HEK293 (cell line): Measurements from ENCODE around the gene HDAC10.

Experiments
- CTCF ChIA-PET: fragments of 350-600 bp; formaldehyde crosslinking; extraction: SDS; loops from one replicate; lab custom pipeline; 2021; ENCODE audit warnings: antibody characterized with exemption; lab: Yijun Ruan, JAX
- POLR2A ChIA-PET: fragments of 300-600 bp; formaldehyde crosslinking; extraction: SDS; loops from one replicate; lab custom pipeline; 2020; ENCODE audit warnings: antibody characterized with exemption, inconsistent platforms; lab: Yijun Ruan, JAX
- H3K27ac ChIP-seq: fragments of 200-500 bp; sonication (Bioruptor generic); 2 replicates; pipeline ENCODE4 v1.5.1; 2014; ENCODE audit warnings: low read depth, low read length, control low read depth, inconsistent platforms; ENCODE audit errors: extremely low read depth
- H3K36me3 ChIP-seq, 2 experiments: fragments of 200-500 bp in 1 of 2; sonication (Bioruptor generic) in 1 of 2; 1 replicate in 1 of 2; 2 replicates in 1 of 2; pipeline ENCODE4 v1.5.1; 2014 to 2017; ENCODE audit warnings: inconsistent platforms in 2 of 2, low read length in 2 of 2; ENCODE audit not compliant: control insufficient read depth in 2 of 2, insufficient read depth in 1 of 2
- H3K4me1 ChIP-seq: fragments of 200-500 bp; sonication (Bioruptor generic); 2 replicates; pipeline ENCODE4 v1.5.1; 2014; ENCODE audit warnings: mild to moderate bottlenecking, low read length, inconsistent platforms; ENCODE audit not compliant: control insufficient read depth, insufficient read depth
- H3K4me3 ChIP-seq: 2 replicates; pipeline ENCODE4 v1.5.1; 2011; ENCODE audit warnings: low read depth, mild to moderate bottlenecking, control low read depth, low read length, moderate library complexity
- H3K9me3 ChIP-seq: fragments of 200-500 bp; sonication (Bioruptor generic); 2 replicates; pipeline ENCODE4 v1.5.1; 2014; ENCODE audit warnings: low read depth, low read length, inconsistent platforms; ENCODE audit not compliant: control insufficient read depth, insufficient read depth
- AEBP2 ChIP-seq: fragments of 450-650 bp; formaldehyde crosslinking; IDR thresholded peaks from 2 replicates; pipeline ENCODE4 v1.5.1; 2016; ENCODE audit warnings: missing biosample characterization, missing genetic modification characterization, borderline replicate concordance
- BCL11B ChIP-seq: fragments of 450-650 bp; formaldehyde crosslinking; IDR thresholded peaks from 2 replicates; pipeline ENCODE4 v1.5.1; 2016; ENCODE audit warnings: low read depth, missing biosample characterization, missing genetic modification characterization
- CTCF ChIP-seq: fragments of 450-650 bp; formaldehyde crosslinking; IDR thresholded peaks from 2 replicates; pipeline ENCODE4 v1.5.1; 2016; ENCODE audit warnings: missing biosample characterization, missing genetic modification characterization
- GLI2 ChIP-seq: fragments of 450-650 bp; formaldehyde crosslinking; IDR thresholded peaks from 2 replicates; pipeline ENCODE4; 2017; ENCODE audit warnings: missing biosample characterization, missing genetic modification characterization, low read depth, borderline replicate concordance
- HOXA7 ChIP-seq: sonication (generic); formaldehyde crosslinking; IDR thresholded peaks from 2 replicates; pipeline ENCODE4 v1.8.1; 2022; ENCODE audit warnings: missing genetic modification reagents, borderline replicate concordance
- HOXD13 ChIP-seq: sonication (generic); formaldehyde crosslinking; IDR thresholded peaks from 2 replicates; pipeline ENCODE4 v1.8.0; 2022; ENCODE audit warnings: missing genetic modification reagents, borderline replicate concordance
- KLF10 ChIP-seq: fragments of 450-650 bp; IDR thresholded peaks from 2 replicates; pipeline ENCODE4 v1.5.1; 2018; ENCODE audit warnings: missing biosample characterization, mild to moderate bottlenecking, missing genetic modification characterization
- KLF16 ChIP-seq: fragments of 450-650 bp; formaldehyde crosslinking; IDR thresholded peaks from 2 replicates; pipeline ENCODE4 v1.5.1; 2017; ENCODE audit warnings: missing biosample characterization, missing genetic modification characterization
- OSR2 ChIP-seq: fragments of 450-650 bp; formaldehyde crosslinking; IDR thresholded peaks from 2 replicates; pipeline ENCODE4 v1.5.1; 2016; ENCODE audit warnings: missing biosample characterization, missing genetic modification characterization
- PATZ1 ChIP-seq: fragments of 450-650 bp; formaldehyde crosslinking; IDR thresholded peaks from 2 replicates; pipeline ENCODE4 v1.5.1; 2016; ENCODE audit warnings: missing biosample characterization, missing genetic modification characterization
- SALL2 ChIP-seq: fragments of 450-650 bp; formaldehyde crosslinking; IDR thresholded peaks from 2 replicates; pipeline ENCODE4 v1.5.0; 2017; ENCODE audit warnings: missing biosample characterization, mild to moderate bottlenecking, missing genetic modification characterization, borderline replicate concordance
- SCRT2 ChIP-seq: fragments of 450-650 bp; formaldehyde crosslinking; IDR thresholded peaks from 2 replicates; pipeline ENCODE4 v1.5.1; 2016; ENCODE audit warnings: missing biosample characterization, missing genetic modification characterization
- YY1 ChIP-seq: fragments of 450-650 bp; formaldehyde crosslinking; IDR thresholded peaks from 2 replicates; pipeline ENCODE4 v1.5.1; 2018; ENCODE audit warnings: missing biosample characterization, missing genetic modification characterization
- ZBTB7A ChIP-seq: fragments of 450-650 bp; formaldehyde crosslinking; IDR thresholded peaks from 2 replicates; pipeline ENCODE4 v1.5.1; 2016; ENCODE audit warnings: low read depth, missing biosample characterization, missing genetic modification characterization
- ZEB2 ChIP-seq: fragments of 450-650 bp; formaldehyde crosslinking; IDR thresholded peaks from 2 replicates; pipeline ENCODE4 v1.5.1; 2016; ENCODE audit warnings: missing biosample characterization, missing genetic modification characterization
- ZNF174 ChIP-seq: fragments of 450-650 bp; formaldehyde crosslinking; IDR thresholded peaks from 2 replicates; pipeline ENCODE4 v1.5.0; 2017; ENCODE audit warnings: missing biosample characterization, mild to moderate bottlenecking, missing genetic modification characterization
- ZNF221 ChIP-seq: fragments of 450-650 bp; formaldehyde crosslinking; IDR thresholded peaks from 2 replicates; pipeline ENCODE4 v1.5.1; 2017; ENCODE audit warnings: missing biosample characterization, missing genetic modification characterization, borderline replicate concordance
- ZNF280C ChIP-seq: fragments of 450-650 bp; formaldehyde crosslinking; IDR thresholded peaks from 2 replicates; pipeline ENCODE4 v1.5.1; 2016; ENCODE audit warnings: missing biosample characterization, missing genetic modification characterization
- ZNF366 ChIP-seq: fragments of 450-650 bp; formaldehyde crosslinking; conservative IDR thresholded peaks from 2 replicates; pipeline ENCODE4 v1.5.1; 2016; ENCODE audit warnings: missing biosample characterization, missing genetic modification characterization
- ZNF37A ChIP-seq: fragments of 450-650 bp; IDR thresholded peaks from 2 replicates; pipeline ENCODE4 v1.5.1; 2018; ENCODE audit warnings: missing biosample characterization, missing genetic modification characterization
- ZNF394 ChIP-seq: fragments of 450-650 bp; formaldehyde crosslinking; IDR thresholded peaks from 2 replicates; pipeline ENCODE4 v1.5.1; 2016; ENCODE audit warnings: missing biosample characterization, missing genetic modification characterization, mild to moderate bottlenecking, moderate library complexity, borderline replicate concordance
- ZNF426 ChIP-seq: fragments of 450-650 bp; formaldehyde crosslinking; IDR thresholded peaks from 2 replicates; pipeline ENCODE4 v1.5.1; 2017; ENCODE audit warnings: missing biosample characterization, missing genetic modification characterization, mild to moderate bottlenecking, inconsistent platforms, moderate library complexity
- ZNF529 ChIP-seq: fragments of 450-650 bp; formaldehyde crosslinking; IDR thresholded peaks from 2 replicates; pipeline ENCODE4 v1.5.1; 2017; ENCODE audit warnings: missing genetic modification characterization, missing biosample characterization; ENCODE audit not compliant: insufficient replicate concordance
- ZNF530 ChIP-seq: fragments of 450-650 bp; formaldehyde crosslinking; IDR thresholded peaks from 2 replicates; pipeline ENCODE4 v1.5.1; 2016; ENCODE audit warnings: low read depth, missing biosample characterization, missing genetic modification characterization
- ZNF558 ChIP-seq: fragments of 450-650 bp; formaldehyde crosslinking; IDR thresholded peaks from 2 replicates; pipeline ENCODE4 v1.5.1; 2016; ENCODE audit warnings: missing biosample characterization, missing genetic modification characterization
- ZNF626 ChIP-seq: fragments of 450-650 bp; sonication (Bioruptor Pico); formaldehyde crosslinking; IDR thresholded peaks from 2 replicates; pipeline ENCODE4 v1.5.1; 2018; ENCODE audit warnings: missing biosample characterization, missing genetic modification characterization, inconsistent platforms
- ZNF639 ChIP-seq: fragments of 450-650 bp; formaldehyde crosslinking; IDR thresholded peaks from 2 replicates; pipeline ENCODE4 v1.5.1; 2016; ENCODE audit warnings: missing biosample characterization, missing genetic modification characterization
- ZXDB ChIP-seq: fragments of 450-650 bp; formaldehyde crosslinking; IDR thresholded peaks from 2 replicates; pipeline ENCODE4 v1.5.1; 2016; ENCODE audit warnings: missing biosample characterization, missing genetic modification characterization

Gene HDAC10

GRCh38 chr22:50242406-50242949, 8.6 kb downstream of the HDAC10 start:
- Histone ChIP-seq H3K27ac (peak overlapping the region; percentile 0; the same call in 1 of the 2 replicates), H3K4me1 (peaks cover 3% of the 10 kb centered on the region; the same call in 1 of the 2 replicates), H3K9me3 (no peaks in the 10 kb centered on the region), H3K36me3 (peaks cover 25 to 49% of the 10 kb centered on the region in 2 experiments; a peak in 2 of 3 replicates), H3K4me3 (peak overlapping the region; percentile 36)
- ChIA-PET POLR2A (interaction anchor here (0.6 to 2.2 kb wide), 6 partner anchors 10 to 266 kb away, joined by 3 to 7 read pairs (median 4); partner anchors contain the start of genes LMF2, NCAPH2 and PLXNB2), CTCF (interaction anchor here (0.6 to 3.6 kb wide), 23 partner anchors 9 to 378 kb away, joined by 3 to 25 read pairs (median 4); partner anchors contain the start of genes HDAC10, PLXNB2 and SCO2)
- TF ChIP-seq YY1 = no peak
- no peak for TF ChIP-seq ZNF626 (tag by site-specific recombination)
- TF ChIP-seq CTCF (tag by site-specific recombination) = no peak; the same call in 1 of the 2 replicates
- TF ChIP-seq ZEB2 = peak; percentile 26; the same call in 1 of the 2 replicates
- TF ChIP-seq ZXDB = no peak
- no peak for TF ChIP-seq HOXD13
- TF ChIP-seq ZNF221 (tag by site-specific recombination) = no peak
- TF ChIP-seq ZNF394 (tag by site-specific recombination) = no peak
- TF ChIP-seq HOXA7 (CRISPR knock-in tag) = no peak
- no peak for TF ChIP-seq SALL2 (tag by site-specific recombination)
- no peak for TF ChIP-seq ZNF426
- TF ChIP-seq KLF10 (tag by site-specific recombination) = 0 out of 2 replicates have a peak, but pooled peaks have one; percentile 28
- no peak for TF ChIP-seq KLF16
- TF ChIP-seq ZNF529 (tag by site-specific recombination) = no peak
- TF ChIP-seq ZNF37A (tag by site-specific recombination) = no peak
- no peak for TF ChIP-seq ZBTB7A
- no peak for TF ChIP-seq ZNF639 (tag by site-specific recombination)
- TF ChIP-seq SCRT2 (tag by site-specific recombination) = no peak
- no peak for TF ChIP-seq AEBP2 (tag by site-specific recombination)
- peak; percentile 31; the same call in 1 of the 2 replicates for TF ChIP-seq PATZ1 (tag by site-specific recombination)
- no peak for TF ChIP-seq ZNF558 (tag by site-specific recombination)
- TF ChIP-seq ZNF366 (tag by site-specific recombination) = peak; percentile 33; the same call in 1 of the 2 replicates
- TF ChIP-seq ZNF174 (tag by site-specific recombination) = no peak
- no peak for TF ChIP-seq GLI2
- no peak for TF ChIP-seq ZNF530 (tag by site-specific recombination)
- TF ChIP-seq OSR2 (tag by site-specific recombination) = peak; percentile 82
- no peak for TF ChIP-seq ZNF280C (tag by site-specific recombination)
- TF ChIP-seq BCL11B = no peak
